GM12878 (cell line): Measurements from ENCODE around the gene DLGAP5. TPM values are rescaled to one million over a fixed set of nuclear protein-coding genes. Genes with fewer than 3 reads are reported as not detected.

Source experiments
- ATAC-seq: fragments of 200-7000 bp; cut with Tn5 transposase; 3 replicates; pipeline ENCODE4 v1.9.1; 2020; ENCODE audit warnings: mild to moderate bottlenecking, moderate library complexity
- BruUV-seq: library from RNA; stranded (reverse); fragments of 400-500 nt; replicated peaks from 2 replicates; lab custom pipeline; 2021; lab: Mats Ljungman, UMichigan
- CTCF ChIA-PET: fragments of 300-600 bp; sonication (Branson Sonifier 250); formaldehyde crosslinking; extraction: SDS; loops from one replicate; lab custom pipeline; 2021; ENCODE audit warnings: inconsistent platforms; lab: Yijun Ruan, JAX
- POLR2A ChIA-PET: fragments of 350-600 bp; formaldehyde crosslinking; extraction: SDS; loops from one replicate; lab custom pipeline; 2021; ENCODE audit warnings: inconsistent platforms; lab: Charles Lee
- RAD21 ChIA-PET: fragments of 300-600 bp; sonication (Branson Sonifier 250); formaldehyde crosslinking; loops from one replicate; lab custom pipeline; 2023; ENCODE audit warnings: antibody characterized with exemption; ENCODE audit not compliant: unreplicated experiment; lab: Charles Lee
- SMC1A ChIA-PET: fragments of 300-600 bp; sonication (Branson Sonifier 250); formaldehyde crosslinking; loops from one replicate; lab custom pipeline; 2023; ENCODE audit not compliant: unreplicated experiment, uncharacterized antibody; lab: Charles Lee
- DNase-seq: peaks from one replicate; pipeline ENCODE4 v3.0.0-alpha.2; 2011; ENCODE audit warnings: low read depth, low spot score
- FAIRE-seq: peaks from 3 replicates; lab custom pipeline; 2011; peaks lifted over from hg19 to GRCh38; lab: Jason Lieb, UNC
- H2AFZ ChIP-seq: 2 replicates; pipeline ENCODE4 v1.6.0; 2011; ENCODE audit warnings: low read depth, low read length, control low read depth; ENCODE audit not compliant: control insufficient read depth
- H3K27ac ChIP-seq: 2 replicates; pipeline ENCODE4 v1.5.1; 2011; ENCODE audit warnings: control low read depth; ENCODE audit not compliant: control insufficient read depth, insufficient read depth
- H3K27me3 ChIP-seq, 2 experiments: replicated peaks in 1 of 2; 2 replicates each; pipeline versions ENCODE4 v1.6.0 to v1.6.1; 2011; ENCODE audit warnings: low read length in 1 of 2; ENCODE audit not compliant: control insufficient read depth in 2 of 2, insufficient read depth in 2 of 2
- H3K36me3 ChIP-seq, 2 experiments: 2 replicates each; pipeline ENCODE4 v1.5.1; 2011; ENCODE audit warnings: low read length in 1 of 2; ENCODE audit not compliant: control insufficient read depth in 2 of 2, insufficient read depth in 2 of 2
- H3K4me1 ChIP-seq: 2 replicates; pipeline ENCODE4 v1.6.1; 2011; ENCODE audit warnings: mild to moderate bottlenecking, low read length, moderate library complexity, mixed read lengths; ENCODE audit not compliant: control insufficient read depth, insufficient read depth
- H3K4me2 ChIP-seq: 2 replicates; pipeline ENCODE4 v1.6.0; 2011; ENCODE audit warnings: control low read depth; ENCODE audit not compliant: control insufficient read depth, insufficient read depth
- H3K4me3 ChIP-seq: fragments of 200-600 bp; sonication (generic); 2 replicates; pipeline ENCODE4 v1.5.1; 2016
- H3K79me2 ChIP-seq: 2 replicates; pipeline ENCODE4 v1.6.0; 2011; ENCODE audit warnings: low read length; ENCODE audit not compliant: control insufficient read depth, insufficient read depth
- H3K9ac ChIP-seq: 2 replicates; pipeline ENCODE4 v1.8.0; 2011; ENCODE audit warnings: low read length, control low read depth, mixed read lengths; ENCODE audit not compliant: control insufficient read depth, insufficient read depth
- H3K9me3 ChIP-seq: replicated peaks from 3 replicates; pipeline ENCODE4 v1.5.1; 2011; ENCODE audit warnings: mild to moderate bottlenecking, low read length; ENCODE audit not compliant: control insufficient read depth, insufficient read depth
- H4K20me1 ChIP-seq: 2 replicates; pipeline ENCODE4 v1.6.0; 2011; ENCODE audit not compliant: control insufficient read depth, insufficient read depth
- BCL11A ChIP-seq: IDR thresholded peaks from 2 replicates; pipeline ENCODE4 v1.6.1; 2011; ENCODE audit warnings: low read depth, low read length
- ESRRA ChIP-seq: IDR thresholded peaks from 2 replicates; pipeline ENCODE4 v1.6.1; 2012; ENCODE audit warnings: mild to moderate bottlenecking, low read length, improper control_type of control experiment
- GABPA ChIP-seq: IDR thresholded peaks from 2 replicates; pipeline ENCODE4 v1.6.1; 2014; ENCODE audit warnings: antibody characterized with exemption, low read depth, mild to moderate bottlenecking, inconsistent platforms
- KAT2A ChIP-seq: conservative IDR thresholded peaks from 2 replicates; pipeline ENCODE4 v1.6.1; 2011; ENCODE audit warnings: low read depth, low read length; ENCODE audit not compliant: control insufficient read depth
- PAX8 ChIP-seq: fragments of 450-650 bp; IDR thresholded peaks from 2 replicates; pipeline ENCODE4 v1.6.1; 2017; ENCODE audit warnings: mild to moderate bottlenecking, moderate library complexity
- PML ChIP-seq: IDR thresholded peaks from 2 replicates; pipeline ENCODE4 v1.6.1; 2012; ENCODE audit warnings: low read length, inconsistent platforms
- RELA ChIP-seq: fragments of 450-650 bp; IDR thresholded peaks from 2 replicates; pipeline ENCODE4 v1.8.0; 2014; ENCODE audit warnings: borderline replicate concordance; ENCODE audit not compliant: partially characterized antibody
- TCF3 ChIP-seq: IDR thresholded peaks from 2 replicates; pipeline ENCODE4 v1.6.1; 2012; ENCODE audit warnings: low read depth, mild to moderate bottlenecking, low read length, borderline replicate concordance; ENCODE audit not compliant: insufficient read depth
- WGBS: methylation state at CpG from one replicate; pipeline ENCODE4 v1.1.6; 2016; ENCODE audit warnings: low lambda C conversion rate; ENCODE audit not compliant: insufficient replicate concordance, insufficient coverage; ENCODE audit errors: missing lambda C conversion rate; 5-methylcytosine and 5-hydroxymethylcytosine counted together
- in situ Hi-C: fragments of 300-500 bp; cut with MboI; formaldehyde crosslinking; loops from 9 replicates; pipeline ENCODE4 v1.14.3; 2018; ENCODE audit warnings: mixed read lengths
- intact Hi-C: fragments of 100-400 bp; cut with micrococcal nuclease; formaldehyde crosslinking; loops from one replicate; pipeline ENCODE4 v1.14.2; 2022; ENCODE audit not compliant: unreplicated experiment
- polyA plus RNA-seq, 11 experiments: library from polyadenylated mRNA; depleted of rRNA in 4 of 11; unstranded in 6 of 11; stranded (reverse) in 5 of 11; fragments of >200 nt; fragmentation: Nextera tagmentation in 4 of 11; fragmentation: Illumina TruSeq in 1 of 11; extraction: Ambion mirVana in 4 of 11; extraction: Trizol in 1 of 11; gene quantifications; 1 replicate in 1 of 11; 2 replicates in 10 of 11; pipeline versions ENCODE4 v1.2.1 to v1.2.3, GENCODE V29; 2011 to 2016; ENCODE audit warnings: inconsistent platforms in 2 of 11, missing spikeins in 2 of 11, low read depth in 1 of 11
- total RNA-seq, 4 experiments: library from RNA; depleted of rRNA in 3 of 4; stranded (reverse); fragments of >200 nt in 3 of 4; fragmentation: Illumina TruSeq in 1 of 4; extraction: Trizol in 1 of 4; gene quantifications; 2 replicates each; pipeline versions ENCODE4 v1.2.1 to v1.2.3, GENCODE V29; 2013 to 2021
- TF ChIP-seq, protein P1 (sequence below): fragments of 450-650 bp; IDR thresholded peaks from 2 replicates; pipeline ENCODE4 v1.6.1; 2018; ENCODE audit warnings: borderline replicate concordance, mild to moderate bottlenecking; ENCODE audit not compliant: partially characterized antibody
- TF ChIP-seq, protein P2 (sequence below): fragments of 450-650 bp; formaldehyde crosslinking; IDR thresholded peaks from 2 replicates; pipeline ENCODE4 v1.4.0; 2020; ENCODE audit warnings: mild to moderate bottlenecking, moderate library complexity

DLGAP5 gene
- total and polyA plus RNA-seq, 10 of the 15 experiments (the other 5 are each of a cell fraction or from before 2014, with no cell fraction given): 40.9 to 106 (median 67.6) TPM

DNA sequence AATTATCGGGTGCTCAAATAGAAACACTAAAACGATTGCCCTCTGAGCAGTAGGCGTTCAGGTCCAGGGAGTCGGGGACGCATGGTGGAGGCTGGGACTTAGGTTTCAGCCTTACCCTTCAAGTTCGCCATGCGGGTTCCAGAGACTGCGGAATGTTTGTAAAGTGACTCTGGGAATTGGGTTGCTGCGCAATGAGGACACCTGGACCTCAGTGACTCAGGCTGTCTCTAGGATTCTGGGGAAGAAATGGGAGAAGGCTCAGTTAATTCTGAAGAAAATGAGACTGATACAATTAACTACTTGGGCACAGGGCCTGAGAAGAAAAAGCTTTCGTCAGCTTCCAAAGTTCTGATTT, 61.2 kb downstream of the DLGAP5 start:
- Histone ChIP-seq H3K4me3 (peak overlapping the region; percentile 73), H3K27me3 (no peaks in the 10 kb centered on the region), H3K79me2 (peaks cover 4% of the 10 kb centered on the region), H3K36me3 (no peaks in the 10 kb centered on the region), H4K20me1 (peaks cover 3% of the 10 kb centered on the region; the same call in 1 of the 2 replicates), H3K9ac (peak overlapping the region; percentile 42; the same call in 1 of the 2 replicates), H3K9me3 (no peaks in the 10 kb centered on the region), H3K27ac (no peak overlapping the region), H3K4me1 (peaks cover 6% of the 10 kb centered on the region), H2AFZ (no peak overlapping the region), H3K4me2 (peak overlapping the region; percentile 93)
- no peak for DNase-seq
- whole genome bisulfite sequencing: 43% methylated on average over 10 of the region's 10 CpGs
- CTCF ChIA-PET: interaction anchor here (1.4 to 2.3 kb wide), 2 partner anchors 28 to 30 kb away, joined by 3 to 12 read pairs; no protein-coding TSS in a partner anchor
- TSS peak; percentile 53 for BruUV-seq
- no peak for ATAC-seq
- RAD21 ChIA-PET: interaction anchor here (0.9 to 2.4 kb wide), 3 partner anchors 27 to 40 kb away, joined by 3 to 10 read pairs (median 4); no protein-coding TSS in a partner anchor
- intact Hi-C loops: no loop called here
- SMC1A ChIA-PET: interaction anchor here (1.2 to 5.7 kb wide), 3 partner anchors 30 to 38 kb away, joined by 4 to 26 read pairs (median 6); no protein-coding TSS in a partner anchor
- in situ Hi-C loops: no loop called here
- TF ChIP-seq PAX8: no peak
- no peak for TF ChIP-seq TCF3
- TF ChIP-seq ESRRA: no peak
- TF ChIP-seq PML: no peak
- no peak for TF ChIP-seq GABPA
- TF ChIP-seq KAT2A: no peak
- TF ChIP-seq, protein P1, sequence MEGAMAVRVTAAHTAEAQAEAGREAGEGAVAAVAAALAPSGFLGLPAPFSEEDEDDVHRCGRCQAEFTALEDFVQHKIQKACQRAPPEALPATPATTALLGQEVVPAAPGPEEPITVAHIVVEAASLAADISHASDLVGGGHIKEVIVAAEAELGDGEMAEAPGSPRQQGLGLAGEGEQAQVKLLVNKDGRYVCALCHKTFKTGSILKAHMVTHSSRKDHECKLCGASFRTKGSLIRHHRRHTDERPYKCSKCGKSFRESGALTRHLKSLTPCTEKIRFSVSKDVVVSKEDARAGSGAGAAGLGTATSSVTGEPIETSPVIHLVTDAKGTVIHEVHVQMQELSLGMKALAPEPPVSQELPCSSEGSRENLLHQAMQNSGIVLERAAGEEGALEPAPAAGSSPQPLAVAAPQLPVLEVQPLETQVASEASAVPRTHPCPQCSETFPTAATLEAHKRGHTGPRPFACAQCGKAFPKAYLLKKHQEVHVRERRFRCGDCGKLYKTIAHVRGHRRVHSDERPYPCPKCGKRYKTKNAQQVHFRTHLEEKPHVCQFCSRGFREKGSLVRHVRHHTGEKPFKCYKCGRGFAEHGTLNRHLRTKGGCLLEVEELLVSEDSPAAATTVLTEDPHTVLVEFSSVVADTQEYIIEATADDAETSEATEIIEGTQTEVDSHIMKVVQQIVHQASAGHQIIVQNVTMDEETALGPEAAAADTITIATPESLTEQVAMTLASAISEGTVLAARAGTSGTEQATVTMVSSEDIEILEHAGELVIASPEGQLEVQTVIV: no peak
- TF ChIP-seq, protein P2, sequence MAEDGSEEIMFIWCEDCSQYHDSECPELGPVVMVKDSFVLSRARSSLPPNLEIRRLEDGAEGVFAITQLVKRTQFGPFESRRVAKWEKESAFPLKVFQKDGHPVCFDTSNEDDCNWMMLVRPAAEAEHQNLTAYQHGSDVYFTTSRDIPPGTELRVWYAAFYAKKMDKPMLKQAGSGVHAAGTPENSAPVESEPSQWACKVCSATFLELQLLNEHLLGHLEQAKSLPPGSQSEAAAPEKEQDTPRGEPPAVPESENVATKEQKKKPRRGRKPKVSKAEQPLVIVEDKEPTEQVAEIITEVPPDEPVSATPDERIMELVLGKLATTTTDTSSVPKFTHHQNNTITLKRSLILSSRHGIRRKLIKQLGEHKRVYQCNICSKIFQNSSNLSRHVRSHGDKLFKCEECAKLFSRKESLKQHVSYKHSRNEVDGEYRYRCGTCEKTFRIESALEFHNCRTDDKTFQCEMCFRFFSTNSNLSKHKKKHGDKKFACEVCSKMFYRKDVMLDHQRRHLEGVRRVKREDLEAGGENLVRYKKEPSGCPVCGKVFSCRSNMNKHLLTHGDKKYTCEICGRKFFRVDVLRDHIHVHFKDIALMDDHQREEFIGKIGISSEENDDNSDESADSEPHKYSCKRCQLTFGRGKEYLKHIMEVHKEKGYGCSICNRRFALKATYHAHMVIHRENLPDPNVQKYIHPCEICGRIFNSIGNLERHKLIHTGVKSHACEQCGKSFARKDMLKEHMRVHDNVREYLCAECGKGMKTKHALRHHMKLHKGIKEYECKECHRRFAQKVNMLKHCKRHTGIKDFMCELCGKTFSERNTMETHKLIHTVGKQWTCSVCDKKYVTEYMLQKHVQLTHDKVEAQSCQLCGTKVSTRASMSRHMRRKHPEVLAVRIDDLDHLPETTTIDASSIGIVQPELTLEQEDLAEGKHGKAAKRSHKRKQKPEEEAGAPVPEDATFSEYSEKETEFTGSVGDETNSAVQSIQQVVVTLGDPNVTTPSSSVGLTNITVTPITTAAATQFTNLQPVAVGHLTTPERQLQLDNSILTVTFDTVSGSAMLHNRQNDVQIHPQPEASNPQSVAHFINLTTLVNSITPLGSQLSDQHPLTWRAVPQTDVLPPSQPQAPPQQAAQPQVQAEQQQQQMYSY (CRISPR knock-in tag): no peak
- TF ChIP-seq BCL11A: no peak
- TF ChIP-seq RELA: no peak
- FAIRE-seq: no peak
- POLR2A ChIA-PET: interaction anchor here (1.1 to 1.8 kb wide), 6 partner anchors 26 to 62 kb away, joined by 3 to 7 read pairs (median 4); no protein-coding TSS in a partner anchor
